Measurements from ENCODE around the gene TPGS2. TPM values are rescaled to one million over a fixed set of nuclear protein-coding genes. Genes with fewer than 3 reads are reported as not detected.

TPGS2 gene
- polyA plus RNA-seq, 2 of the 4 experiments (the other 2 are of a cell fraction): 71.9 to 143 TPM

DNA sequence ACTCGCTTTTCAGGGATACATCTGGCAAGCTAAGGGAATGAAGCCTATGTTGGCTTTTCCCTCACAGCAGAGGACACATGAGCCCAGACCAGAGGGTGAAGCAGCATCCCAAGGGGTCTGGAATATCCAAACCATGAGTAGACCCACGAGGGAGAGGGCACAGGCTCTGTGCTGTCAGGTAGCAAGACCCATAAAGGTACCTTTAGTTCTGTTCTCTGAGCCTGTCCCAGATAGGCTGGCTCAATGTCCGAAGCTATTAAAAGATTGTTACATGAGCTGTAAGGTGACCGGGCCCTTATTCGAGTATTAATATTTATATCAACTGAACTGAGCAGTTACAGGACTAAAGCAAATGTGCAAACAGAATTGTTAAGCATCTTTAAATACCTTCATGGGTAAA is 52.2 kb downstream of the TPGS2 start:
- DNase-seq (ENCODE audit: low read depth in 1 of 2, low spot score in 1 of 2): no peak
- 83% methylated on average over 5 of the region's 5 CpGs for WGBS (ENCODE audit: missing lambda C conversion rate)
- Histone ChIP-seq H3K4me3 (no peak overlapping the region), H3K4me1 (no peaks in the 10 kb centered on the region), H3K4me2 (no peak overlapping the region), H3K27ac (no peak overlapping the region), H3K9me3 (no peaks in the 10 kb centered on the region)
- ATAC-seq: no peak
- CTCF ChIA-PET: no interaction called here
- no peak for FAIRE-seq
- POLR2A ChIA-PET: no interaction called here
- no peak for TF ChIP-seq FOSL2 (IDR thresholded peaks at IDR 0.05)
- no peak for TF ChIP-seq FOSL2 (CRISPR knock-in tag; IDR thresholded peaks at IDR 0.05)

DNA sequence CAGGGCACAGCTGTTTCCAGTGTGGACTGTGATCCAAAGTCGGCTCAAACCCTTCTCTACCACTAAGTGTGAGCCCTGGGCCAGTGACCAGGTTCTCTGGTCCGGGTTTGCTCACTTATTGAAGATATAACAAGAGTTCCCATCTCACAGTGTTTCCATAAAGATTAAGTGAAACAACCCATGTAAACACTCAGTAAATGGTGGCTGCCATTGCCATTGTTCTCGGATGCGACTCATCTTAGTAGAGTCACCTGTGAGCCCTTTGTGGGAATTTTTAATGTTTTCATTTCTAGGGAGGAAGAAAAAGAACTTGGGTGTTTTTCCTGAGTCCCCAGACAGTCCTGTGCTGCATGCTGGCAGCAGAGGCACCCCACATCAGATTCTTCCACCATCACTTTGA is 53.4 kb downstream of the TPGS2 start:
- Histone ChIP-seq H3K4me1 (no peaks in the 10 kb centered on the region), H3K4me2 (no peak overlapping the region), H3K4me3 (no peak overlapping the region), H3K9me3 (no peaks in the 10 kb centered on the region), H3K27ac (no peak overlapping the region)
- TF ChIP-seq, protein P1, sequence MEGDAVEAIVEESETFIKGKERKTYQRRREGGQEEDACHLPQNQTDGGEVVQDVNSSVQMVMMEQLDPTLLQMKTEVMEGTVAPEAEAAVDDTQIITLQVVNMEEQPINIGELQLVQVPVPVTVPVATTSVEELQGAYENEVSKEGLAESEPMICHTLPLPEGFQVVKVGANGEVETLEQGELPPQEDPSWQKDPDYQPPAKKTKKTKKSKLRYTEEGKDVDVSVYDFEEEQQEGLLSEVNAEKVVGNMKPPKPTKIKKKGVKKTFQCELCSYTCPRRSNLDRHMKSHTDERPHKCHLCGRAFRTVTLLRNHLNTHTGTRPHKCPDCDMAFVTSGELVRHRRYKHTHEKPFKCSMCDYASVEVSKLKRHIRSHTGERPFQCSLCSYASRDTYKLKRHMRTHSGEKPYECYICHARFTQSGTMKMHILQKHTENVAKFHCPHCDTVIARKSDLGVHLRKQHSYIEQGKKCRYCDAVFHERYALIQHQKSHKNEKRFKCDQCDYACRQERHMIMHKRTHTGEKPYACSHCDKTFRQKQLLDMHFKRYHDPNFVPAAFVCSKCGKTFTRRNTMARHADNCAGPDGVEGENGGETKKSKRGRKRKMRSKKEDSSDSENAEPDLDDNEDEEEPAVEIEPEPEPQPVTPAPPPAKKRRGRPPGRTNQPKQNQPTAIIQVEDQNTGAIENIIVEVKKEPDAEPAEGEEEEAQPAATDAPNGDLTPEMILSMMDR (IDR thresholded peaks at IDR 0.05): no peak
- TF ChIP-seq EHMT2 (IDR thresholded peaks at IDR 0.05; ENCODE audit: low read depth) (no peak), NPAS2 (CRISPR knock-in tag; IDR thresholded peaks at IDR 0.05; ENCODE audit: borderline replicate concordance) (no peak), ZNF302 (CRISPR knock-in tag; IDR thresholded peaks at IDR 0.05) (no peak), KDM1A (IDR thresholded peaks at IDR 0.05; ENCODE audit: low read depth) (no peak), KDM5A (IDR thresholded peaks at IDR 0.05) (no peak), MYC (IDR thresholded peaks at IDR 0.05; ENCODE audit: borderline replicate concordance, low read length) (no peak), CHD2 (IDR thresholded peaks at IDR 0.05; ENCODE audit: low read length, partially characterized antibody) (no peak), HEYL (CRISPR knock-in tag; IDR thresholded peaks at IDR 0.05) (no peak), BHLHE40 (IDR thresholded peaks at IDR 0.05; ENCODE audit: low read depth, low read length) (no peak), HOXB13 (CRISPR knock-in tag; IDR thresholded peaks at IDR 0.05; ENCODE audit: low read depth) (no peak), NFE2L2 (conservative IDR thresholded peaks at IDR 0.05; ENCODE audit: low read length) (no peak), CBX8 (IDR thresholded peaks at IDR 0.05) (no peak)
- CTCF ChIA-PET: no interaction called here
- WGBS (ENCODE audit: missing lambda C conversion rate): 81% methylated on average over 4 of the region's 4 CpGs
- DNase-seq (ENCODE audit: low read depth in 1 of 2, low spot score in 1 of 2): no peak
- POLR2A ChIA-PET: no interaction called here
- ATAC-seq: no peak
- FAIRE-seq: no peak

DNA sequence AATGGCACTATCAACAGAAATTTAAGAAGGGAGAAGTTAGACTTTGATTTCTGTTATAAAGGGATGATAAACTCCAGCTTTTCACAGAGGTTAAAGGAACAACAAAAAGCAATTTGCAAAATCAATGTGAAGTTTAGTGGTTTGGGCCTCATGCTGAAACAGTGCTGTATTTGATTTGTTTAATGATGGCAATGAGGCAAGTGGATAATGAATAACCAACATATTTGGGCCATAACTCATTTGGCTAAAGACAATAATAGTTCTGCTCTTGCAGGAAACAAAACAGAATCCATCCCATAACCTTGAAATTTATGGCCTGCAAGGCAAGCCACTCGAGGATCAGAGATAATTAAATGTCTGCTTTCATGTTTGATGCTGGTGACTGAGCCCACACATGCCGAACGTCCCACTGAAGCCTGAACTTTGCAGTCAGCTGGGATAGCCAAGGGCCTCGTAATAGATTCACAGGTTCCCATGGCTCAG is 56.5 kb downstream of the TPGS2 start:
- no peak for DNase-seq (ENCODE audit: low read depth in 1 of 2, low spot score in 1 of 2)
- H3K4me2 ChIP-seq: no peak overlapping the region
- no peak for ATAC-seq
- TF ChIP-seq, protein P2, sequence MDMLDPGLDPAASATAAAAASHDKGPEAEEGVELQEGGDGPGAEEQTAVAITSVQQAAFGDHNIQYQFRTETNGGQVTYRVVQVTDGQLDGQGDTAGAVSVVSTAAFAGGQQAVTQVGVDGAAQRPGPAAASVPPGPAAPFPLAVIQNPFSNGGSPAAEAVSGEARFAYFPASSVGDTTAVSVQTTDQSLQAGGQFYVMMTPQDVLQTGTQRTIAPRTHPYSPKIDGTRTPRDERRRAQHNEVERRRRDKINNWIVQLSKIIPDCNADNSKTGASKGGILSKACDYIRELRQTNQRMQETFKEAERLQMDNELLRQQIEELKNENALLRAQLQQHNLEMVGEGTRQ (IDR thresholded peaks at IDR 0.05): no peak
- TF ChIP-seq EHF (CRISPR knock-in tag; IDR thresholded peaks at IDR 0.05) (no peak), CBX8 (IDR thresholded peaks at IDR 0.05) (no peak), TFCP2L1 (CRISPR knock-in tag; IDR thresholded peaks at IDR 0.05) (no peak), POLR2A (IDR thresholded peaks at IDR 0.05; ENCODE audit: low read length) (no peak), MAZ (IDR thresholded peaks at IDR 0.05; ENCODE audit: borderline replicate concordance, low read depth, low read length) (no peak), HOXA7 (CRISPR knock-in tag; IDR thresholded peaks at IDR 0.05) (no peak), SREBF2 (IDR thresholded peaks at IDR 0.05) (no peak), EHMT2 (IDR thresholded peaks at IDR 0.05; ENCODE audit: low read depth) (no peak), FOSB (CRISPR knock-in tag; IDR thresholded peaks at IDR 0.05) (no peak), RARB (CRISPR knock-in tag; IDR thresholded peaks at IDR 0.05) (no peak), CHD2 (IDR thresholded peaks at IDR 0.05; ENCODE audit: low read length, partially characterized antibody) (no peak), ZNF302 (CRISPR knock-in tag; IDR thresholded peaks at IDR 0.05) (no peak), CBX2 (IDR thresholded peaks at IDR 0.05; ENCODE audit: borderline replicate concordance, low read depth) (no peak), JUNB (IDR thresholded peaks at IDR 0.05) (no peak), NR3C1 (IDR thresholded peaks at IDR 0.05) (no peak)
- TF ChIP-seq, protein P3, sequence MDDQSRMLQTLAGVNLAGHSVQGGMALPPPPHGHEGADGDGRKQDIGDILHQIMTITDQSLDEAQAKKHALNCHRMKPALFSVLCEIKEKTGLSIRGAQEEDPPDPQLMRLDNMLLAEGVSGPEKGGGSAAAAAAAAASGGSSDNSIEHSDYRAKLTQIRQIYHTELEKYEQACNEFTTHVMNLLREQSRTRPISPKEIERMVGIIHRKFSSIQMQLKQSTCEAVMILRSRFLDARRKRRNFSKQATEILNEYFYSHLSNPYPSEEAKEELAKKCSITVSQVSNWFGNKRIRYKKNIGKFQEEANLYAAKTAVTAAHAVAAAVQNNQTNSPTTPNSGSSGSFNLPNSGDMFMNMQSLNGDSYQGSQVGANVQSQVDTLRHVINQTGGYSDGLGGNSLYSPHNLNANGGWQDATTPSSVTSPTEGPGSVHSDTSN (IDR thresholded peaks at IDR 0.05): no peak
- no peak overlapping the region for H3K4me3 ChIP-seq
- no peaks in the 10 kb centered on the region for H3K4me1 ChIP-seq
- FAIRE-seq: no peak
- ChIA-PET POLR2A (no interaction called here), CTCF (interaction anchor here (0.9 kb wide), 1 partner anchor 89 kb away, joined by 3 read pairs; no protein-coding TSS in a partner anchor)
- no peaks in the 10 kb centered on the region for H3K9me3 ChIP-seq
- H3K27ac ChIP-seq: no peak overlapping the region
- WGBS (ENCODE audit: missing lambda C conversion rate): 41% methylated on average over 4 of the region's 4 CpGs

All from A549 (cell line).